ENCODE measurements around the gene CCDC8.
"Not testable (repeated sequence)": the region's sequence is repeated elsewhere in the genome, so short reads cannot be mapped to it uniquely, and the experiment has no call there.

The CCDC8 gene

GRCh38 chr19:46413262-46414031 is at the start of gene CCDC8:
Gene CCDC8 (minus strand): TSS chr19:46413564. CDS start chr19:46412810, 754 bp downstream.
- no peak for DNase-seq

DNA sequence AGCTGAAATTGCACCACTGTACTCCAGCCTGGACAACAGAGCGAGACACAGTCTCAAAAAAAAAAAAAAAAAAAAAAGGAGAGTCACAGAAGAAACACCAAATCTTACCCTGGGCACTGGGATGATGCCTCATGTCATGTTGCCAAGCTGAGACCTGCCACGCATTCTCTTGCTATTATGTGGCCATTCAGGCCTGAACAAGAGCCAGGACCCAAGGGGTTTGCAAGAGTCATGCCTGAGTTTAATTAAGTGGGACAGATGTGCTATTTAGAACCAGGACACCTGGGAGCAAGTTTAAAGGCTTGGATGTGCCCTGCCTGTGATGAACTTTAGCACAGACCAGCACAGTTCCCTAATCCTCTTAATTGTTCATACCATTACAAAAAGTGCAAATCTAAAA is 48.2 kb upstream of the CCDC8 start:
- no peak for DNase-seq

DNA sequence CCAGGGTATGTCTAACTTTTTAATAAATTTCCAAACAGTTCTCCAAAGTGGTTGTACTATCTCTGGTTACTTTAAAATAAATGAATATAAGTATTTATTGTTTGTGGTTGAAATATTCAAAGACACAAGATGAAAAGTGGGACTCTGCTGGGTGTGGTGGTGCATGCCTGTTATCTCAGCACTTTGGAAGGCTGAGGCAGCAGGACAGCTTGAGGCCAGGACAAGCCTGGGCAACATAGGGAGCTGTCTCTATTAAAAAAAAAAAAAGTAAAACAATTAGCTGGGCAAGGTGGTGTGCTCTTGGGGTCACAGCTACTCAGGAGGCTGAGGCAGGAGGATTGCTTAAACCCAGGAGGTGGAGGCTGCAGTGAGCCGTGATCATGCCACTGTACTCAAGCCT is 47.6 kb upstream of the CCDC8 start:
- DNase-seq = no peak

GRCh38 chr19:46460055-46460454 is 46.7 kb upstream of the CCDC8 start:
- no peak for DNase-seq

- no peak for DNase-seq
Measured at GRCh38 chr19:46456930-46457329, 43.6 kb upstream of the CCDC8 start.

- DNase-seq = no peak
Measured at GRCh38 chr19:46454244-46454643, 40.9 kb upstream of the CCDC8 start.

DNA sequence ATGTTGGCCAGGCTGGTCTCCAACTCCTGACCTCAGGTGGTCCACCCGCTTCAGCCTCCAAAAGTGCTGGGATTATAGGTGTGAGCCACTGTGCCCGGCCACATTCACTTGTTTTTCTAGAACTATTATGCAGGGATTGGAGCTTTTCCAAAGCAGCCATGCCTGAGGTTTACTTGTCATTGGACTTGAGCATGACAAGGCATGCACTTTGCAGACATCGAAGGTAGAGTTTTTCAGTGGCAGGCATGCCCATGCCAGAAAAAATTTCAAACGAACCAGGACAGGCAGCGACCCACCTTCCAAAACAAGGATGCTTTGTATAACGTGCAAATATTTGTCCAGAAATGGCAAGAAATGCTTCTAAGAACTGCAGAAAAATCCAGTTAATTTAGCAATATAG is 40.3 kb upstream of the CCDC8 start:
- no peak for DNase-seq

DNA sequence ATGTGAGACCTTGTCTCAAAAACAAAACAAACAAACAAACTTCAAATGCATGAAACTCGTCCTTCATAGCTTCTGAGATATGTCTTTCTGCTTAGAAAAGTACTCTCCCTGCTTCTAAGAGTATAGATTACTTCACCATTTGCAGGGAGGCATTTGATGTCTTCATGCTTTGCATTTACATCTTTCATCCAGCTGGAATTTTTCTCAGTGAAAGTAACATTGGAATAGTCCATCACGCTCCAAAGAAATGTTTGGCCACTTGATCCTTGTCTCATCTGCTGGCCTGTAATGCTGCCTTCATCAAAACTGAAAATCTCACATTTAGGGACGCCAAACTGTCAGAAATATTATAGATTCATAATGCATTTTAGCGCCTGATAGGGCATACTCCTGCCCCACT is 38.8 kb upstream of the CCDC8 start:
- no peak for DNase-seq

DNA sequence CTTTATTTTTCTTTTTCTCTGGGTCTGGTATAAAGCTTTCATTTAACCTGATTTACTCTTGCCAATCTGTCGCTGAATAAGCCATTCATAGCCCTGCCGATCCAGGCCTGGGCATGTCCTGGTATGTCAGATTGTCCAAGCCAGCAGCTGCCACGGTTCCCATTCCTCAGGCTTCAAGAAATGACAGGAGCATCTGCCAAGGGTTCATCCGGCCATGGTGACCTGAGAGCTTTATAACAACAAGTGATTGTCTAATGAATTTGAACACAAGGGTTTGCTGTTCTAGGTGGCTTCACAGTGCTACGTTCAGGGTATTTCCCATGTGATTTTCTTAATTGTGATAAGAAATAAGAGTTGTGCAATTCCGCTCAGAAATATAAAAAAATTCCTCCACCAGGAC is 38.0 kb upstream of the CCDC8 start:
- DNase-seq = no peak

DNA sequence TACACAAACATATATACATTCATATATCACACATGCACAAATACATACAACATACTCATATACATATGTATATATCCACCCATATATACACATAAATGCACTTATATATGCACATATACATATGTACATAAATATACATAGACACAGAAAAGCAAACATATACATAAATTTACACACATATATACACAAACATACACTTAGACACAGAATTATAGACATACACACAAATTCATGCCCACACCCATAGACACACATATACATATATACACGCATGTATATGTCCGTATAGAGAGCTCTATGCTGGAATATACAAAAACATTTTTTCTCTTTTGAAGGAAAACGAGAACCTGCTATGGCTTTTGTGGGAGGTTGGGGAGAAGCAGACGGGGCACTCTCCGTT is 37.4 kb upstream of the CCDC8 start:
- DNase-seq = no peak

DNA sequence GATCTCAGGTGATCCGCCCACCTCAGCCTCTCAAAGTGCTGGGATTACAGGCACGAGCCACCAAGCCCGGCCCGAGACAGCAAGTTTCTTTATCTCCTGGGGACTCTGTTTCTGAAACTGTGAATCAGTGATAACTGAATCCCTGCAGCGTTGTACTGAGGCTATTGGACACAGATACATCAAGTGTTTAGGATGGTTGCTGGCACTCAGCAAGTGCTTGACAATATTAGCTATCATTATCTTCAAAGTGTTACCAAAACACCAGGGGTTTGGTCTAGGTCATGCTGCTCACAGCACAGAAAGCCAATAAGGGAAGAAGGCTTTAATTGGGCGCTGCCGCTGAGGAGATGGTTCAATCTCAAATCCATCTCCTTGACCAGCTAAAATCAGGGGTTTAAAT is 35.9 kb upstream of the CCDC8 start:
- no peak for DNase-seq

DNA sequence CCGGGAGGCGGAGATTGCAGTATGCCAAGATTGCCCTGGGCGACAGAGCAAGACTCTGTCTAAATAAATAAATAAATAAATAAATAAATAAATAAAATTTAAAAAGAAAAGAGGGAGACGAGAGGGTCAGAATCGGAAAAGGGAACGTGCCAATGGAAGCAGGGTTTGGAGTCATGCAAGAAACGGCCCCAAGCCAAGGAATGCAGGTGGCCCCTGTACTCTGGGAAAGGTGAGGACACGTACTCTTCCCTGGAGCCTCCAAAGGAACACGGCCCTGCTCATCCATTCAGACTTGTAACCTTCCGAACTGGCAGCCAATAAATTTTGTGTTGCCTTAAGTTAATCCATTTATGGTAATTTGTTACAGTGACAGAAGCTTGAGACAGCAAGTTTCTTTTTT is 35.2 kb upstream of the CCDC8 start:
- DNase-seq = no peak

- no peak for DNase-seq
Measured at GRCh38 chr19:46447824-46448223, 34.5 kb upstream of the CCDC8 start.

DNA sequence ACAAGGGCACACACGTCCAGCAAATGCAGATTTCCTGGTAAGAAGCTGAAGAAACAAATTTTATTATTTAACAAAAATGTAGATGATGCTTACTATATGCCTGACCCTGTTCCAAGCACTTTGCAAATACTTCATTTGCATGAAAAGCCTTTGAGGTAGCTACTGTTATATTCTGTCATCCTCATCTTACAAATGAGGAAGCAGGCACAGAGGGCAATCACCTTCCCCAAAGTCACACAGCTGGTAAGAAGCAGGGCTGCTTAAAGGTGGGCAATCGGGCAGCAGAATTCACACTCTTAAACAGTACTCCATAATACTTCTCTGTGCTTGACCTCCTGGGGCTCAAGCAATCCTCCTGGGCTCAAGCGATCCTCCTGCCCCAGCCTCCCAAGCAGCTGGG is 33.6 kb upstream of the CCDC8 start:
- DNase-seq = no peak

- no peak for DNase-seq
Measured at GRCh38 chr19:46446021-46446420, 32.7 kb upstream of the CCDC8 start.

- DNase-seq = no peak
Measured at GRCh38 chr19:46442808-46443450, 29.6 kb upstream of the CCDC8 start.

GRCh38 chr19:46441866-46442265 is 28.5 kb upstream of the CCDC8 start:
- no peak for DNase-seq

GRCh38 chr19:46435689-46436088 is 22.3 kb upstream of the CCDC8 start:
- DNase-seq = not testable (repeated sequence)

DNA sequence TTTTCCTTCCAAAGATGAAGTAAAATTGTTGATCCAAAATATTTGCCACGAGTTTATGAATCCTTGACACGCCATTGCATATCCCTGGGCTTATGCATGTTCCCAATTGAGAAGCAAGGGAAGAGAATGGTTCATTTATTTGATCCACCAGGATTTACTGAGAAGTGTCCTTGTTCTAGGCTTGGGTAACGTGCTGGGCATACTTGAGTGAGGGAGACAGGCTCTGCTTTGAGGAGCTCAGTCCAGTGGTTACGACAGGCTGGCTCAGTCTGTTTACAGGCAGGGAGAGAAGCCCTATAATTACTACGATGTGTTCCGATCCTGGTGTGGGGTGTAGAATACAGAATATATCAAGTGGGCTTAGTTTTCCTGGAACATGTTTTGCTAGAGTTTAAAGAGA is 21.6 kb upstream of the CCDC8 start:
- DNase-seq = no peak

GRCh38 chr19:46433470-46433869 is 20.1 kb upstream of the CCDC8 start:
- DNase-seq = not testable (repeated sequence)

GRCh38 chr19:46431824-46432223 is 18.5 kb upstream of the CCDC8 start:
- DNase-seq = no peak

- DNase-seq = no peak
Measured at GRCh38 chr19:46429999-46430398, 16.6 kb upstream of the CCDC8 start.

- peak; percentile 75 for DNase-seq
Measured at GRCh38 chr19:46428239-46429135, 15.1 kb upstream of the CCDC8 start, which contains the start of gene PNMA8C. Gene PNMA8C (minus strand): TSS chr19:46428936. CDS start chr19:46428359, 577 bp downstream.

Measured in activated CD8-positive, alpha-beta memory T cell treated with anti-CD3 and anti-CD28 coated beads for 24 hours (primary cell).